HG02678 (cell line): ENCODE results near the gene SNUPN.
"Not testable (repeated sequence)": the region's sequence is repeated elsewhere in the genome, so short reads cannot be mapped to it uniquely, and the experiment has no call there.

Source experiments
- ATAC-seq: cut with Tn5 transposase; IDR thresholded peaks from one replicate; pipeline ENCODE4 v1.9.1; 2021; ENCODE audit warnings: mild to moderate bottlenecking, moderate library complexity; ENCODE audit not compliant: unreplicated experiment

SNUPN gene

GRCh38 chr15:75637245-75638009, 11.9 kb upstream of the SNUPN start:
- ATAC-seq: no peak

DNA sequence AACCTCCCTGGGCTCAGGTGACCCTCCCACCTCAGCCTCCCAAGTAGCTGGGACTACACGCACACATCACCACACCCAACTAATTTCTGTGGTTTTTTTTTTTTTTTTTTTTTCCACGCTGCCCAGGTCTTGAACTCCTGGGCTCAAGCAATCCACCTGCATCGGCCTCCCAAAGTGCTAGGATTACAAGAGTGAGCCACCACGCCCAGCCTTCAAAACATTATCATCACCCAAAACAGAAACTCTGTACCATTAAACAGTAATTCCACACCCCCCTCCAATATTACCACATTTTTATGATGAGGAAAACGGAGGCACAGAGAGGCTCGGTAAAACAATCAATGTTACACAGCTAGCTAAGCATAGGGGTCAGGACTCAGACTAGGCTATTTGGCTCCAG, 10.5 kb upstream of the SNUPN start:
- ATAC-seq: no peak

DNA sequence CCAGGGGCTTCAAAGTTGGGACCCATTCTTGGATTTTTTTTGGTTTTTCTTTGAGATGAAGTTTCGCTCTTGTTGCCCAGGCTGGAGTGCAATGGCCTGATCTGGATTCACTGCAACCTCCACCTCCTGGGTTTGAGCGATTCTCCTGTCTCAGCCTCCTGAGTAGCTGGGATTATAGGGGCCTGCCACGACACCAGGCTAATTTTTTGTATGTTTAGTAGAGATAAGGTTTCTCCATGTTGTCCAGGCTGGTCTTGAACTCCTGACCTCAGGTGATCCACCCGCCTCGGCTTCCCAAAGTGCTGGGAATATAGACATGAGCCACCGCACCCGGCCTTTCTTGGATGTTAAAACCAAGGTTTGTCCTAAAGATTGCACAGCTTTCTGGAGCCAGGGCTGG, 8.4 kb upstream of the SNUPN start:
- ATAC-seq: not testable (repeated sequence)

GRCh38 chr15:75631935-75632334, 6.4 kb upstream of the SNUPN start:
- ATAC-seq: no peak

- ATAC-seq: no peak
These were observed 3.0 kb downstream of the SNUPN start for GRCh38 chr15:75622505-75622904.

DNA sequence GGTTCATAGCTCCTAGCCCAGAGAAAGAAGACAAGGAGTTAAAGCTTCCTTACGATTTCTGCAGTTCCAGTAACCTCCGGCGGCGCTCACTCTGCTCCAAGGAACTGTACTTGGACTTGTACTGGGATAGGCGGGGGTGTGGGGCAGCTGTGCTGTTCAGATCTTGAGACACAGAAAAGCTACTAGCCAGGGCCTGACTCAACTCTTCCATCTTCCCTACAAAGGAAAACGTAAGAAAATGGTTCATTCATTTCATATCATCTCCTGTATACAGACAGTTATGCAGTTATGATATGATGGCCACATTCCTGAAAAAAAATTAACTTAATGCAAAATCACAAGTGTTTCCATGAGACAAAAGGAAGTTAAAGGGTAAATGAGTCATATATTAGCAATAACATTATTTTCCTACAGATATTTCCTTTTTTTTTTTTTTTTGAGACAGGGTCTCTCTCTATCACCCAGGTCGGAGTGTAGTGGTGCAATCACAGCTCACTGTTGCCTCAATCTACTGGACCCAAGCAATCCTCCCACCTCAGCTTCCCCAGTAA, 4.6 kb downstream of the SNUPN start:
- no peak for ATAC-seq

GRCh38 chr15:75620058-75620820, 5.3 kb downstream of the SNUPN start:
- no peak for ATAC-seq

DNA sequence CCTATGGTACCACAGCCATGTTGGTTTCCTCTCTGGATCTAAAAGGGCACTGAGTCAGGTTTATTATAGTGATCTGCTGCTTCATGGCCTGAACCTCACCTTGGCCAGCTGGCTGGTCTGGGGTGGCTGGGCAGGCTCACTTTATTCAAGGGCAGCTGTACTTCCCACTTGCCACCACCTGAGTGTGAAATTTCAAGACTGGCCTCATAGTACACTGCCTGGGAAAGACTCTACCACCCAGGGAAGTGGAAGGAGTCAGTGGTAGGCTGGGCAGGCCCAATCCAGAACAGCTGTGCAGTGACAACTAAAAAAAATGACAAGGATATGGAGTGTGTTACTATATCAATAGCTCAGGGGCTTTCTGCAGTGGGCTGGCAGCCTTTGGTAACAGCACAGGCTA, 8.8 kb downstream of the SNUPN start:
- ATAC-seq: no peak

GRCh38 chr15:75606711-75607699, 18.5 kb downstream of the SNUPN start:
- no peak for ATAC-seq

DNA sequence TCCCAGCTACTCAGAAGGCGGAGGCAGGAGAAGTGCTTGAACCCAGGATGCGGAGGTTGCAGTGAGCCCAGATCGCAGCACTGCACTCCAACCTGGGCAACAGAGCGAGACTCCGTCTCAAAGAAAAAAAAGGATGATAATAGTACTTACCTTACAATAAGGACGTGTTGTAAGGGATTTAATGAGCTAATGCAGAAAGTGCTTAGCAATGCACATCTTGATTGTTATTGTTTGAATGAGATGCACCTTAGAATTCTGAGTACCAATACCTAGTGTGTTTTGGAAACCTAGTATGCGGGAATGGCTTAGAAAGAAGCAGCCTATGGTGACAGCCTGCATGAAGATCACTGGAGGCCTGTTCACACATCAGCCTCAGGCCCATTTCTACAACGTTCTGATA, 19.5 kb downstream of the SNUPN start:
- no peak for ATAC-seq

- no peak for ATAC-seq
These were observed 26.1 kb downstream of the SNUPN start for GRCh38 chr15:75599401-75599800.

GRCh38 chr15:75598361-75598760, 27.2 kb downstream of the SNUPN start:
- ATAC-seq: no peak

DNA sequence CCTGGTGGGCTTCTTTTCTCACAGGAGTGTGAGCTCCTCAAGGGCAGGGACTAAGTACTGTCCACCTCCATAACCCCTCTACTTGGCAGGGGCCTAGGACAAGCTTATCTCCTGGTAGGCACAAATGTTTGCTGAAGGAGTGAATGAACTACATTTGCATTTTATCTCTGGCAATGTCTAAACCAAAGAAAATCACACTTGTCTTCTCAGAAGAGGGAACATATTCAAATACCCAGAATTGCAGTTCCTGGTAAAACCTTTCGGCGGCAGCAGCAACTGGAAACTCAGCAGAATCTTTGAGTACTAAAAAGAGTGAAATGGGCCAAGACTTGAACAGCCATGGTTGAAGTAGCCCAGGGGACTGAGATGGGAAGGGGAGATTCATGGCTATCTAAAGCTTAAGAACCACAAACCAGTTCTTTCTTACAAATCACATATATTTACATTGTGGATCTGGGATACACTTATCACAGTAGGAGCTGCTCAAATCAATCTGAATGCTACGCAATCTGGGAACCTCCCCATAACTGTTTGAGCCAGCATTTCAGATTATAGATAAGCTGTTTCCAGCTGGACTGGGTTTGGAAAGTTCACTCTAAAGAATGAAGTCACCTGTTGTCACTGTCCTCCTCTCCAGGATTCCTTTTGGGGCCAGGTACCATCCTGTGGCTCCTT, 27.7 kb downstream of the SNUPN start:
- ATAC-seq: no peak

GRCh38 chr15:75596703-75597345, 28.7 kb downstream of the SNUPN start:
- ATAC-seq: no peak

- no peak for ATAC-seq
These were observed 31.2 kb downstream of the SNUPN start for GRCh38 chr15:75594276-75594675.

DNA sequence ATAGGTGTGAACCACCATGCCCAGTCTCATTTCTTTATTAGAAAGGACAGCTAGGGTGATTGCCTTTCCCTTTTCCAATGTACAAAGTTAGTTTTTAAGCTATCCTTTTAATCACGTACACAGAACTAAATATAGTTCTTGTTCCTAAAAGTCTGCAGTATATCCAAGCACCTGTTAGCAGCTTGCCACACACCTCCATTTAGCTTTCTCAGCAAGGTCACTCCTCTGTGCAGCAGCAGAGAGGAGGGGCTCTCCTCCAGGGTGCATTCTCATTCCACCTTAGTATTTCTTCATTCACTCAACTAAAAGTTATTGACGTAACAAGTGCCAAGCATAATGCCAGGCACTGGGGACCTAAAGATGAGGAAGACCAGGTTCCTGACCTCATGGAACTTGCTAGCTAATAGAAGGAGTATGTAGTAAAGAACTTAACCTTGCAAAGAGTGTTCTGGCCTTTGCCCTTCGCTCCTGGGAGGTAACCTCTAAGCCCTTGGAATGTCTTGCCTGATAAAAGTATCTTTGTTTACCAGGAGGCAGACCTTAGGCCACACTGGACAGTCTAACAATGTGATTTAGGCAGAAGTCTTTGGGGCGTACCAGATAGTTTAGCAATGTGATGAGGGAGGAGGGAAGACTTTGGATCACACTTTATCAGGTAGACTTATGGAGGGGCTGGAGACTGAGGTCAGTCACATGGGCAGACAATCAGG, 33.7 kb downstream of the SNUPN start:
- no peak for ATAC-seq

GRCh38 chr15:75590239-75590638, 35.3 kb downstream of the SNUPN start:
- ATAC-seq: no peak

GRCh38 chr15:75589071-75589470, 36.5 kb downstream of the SNUPN start:
- ATAC-seq: no peak

GRCh38 chr15:75586422-75586821, 39.1 kb downstream of the SNUPN start:
- ATAC-seq: not testable (repeated sequence)
